HCT116 (cell line): ENCODE results near the gene MPPED1.
A peak's percentile ranks its signal among the peaks of the same experiment; 100 is the strongest.

Source experiments
- CEBPB ChIP-seq: IDR thresholded peaks from 2 replicates; pipeline ENCODE4 v1.6.1; 2012; ENCODE audit warnings: low read depth
- EGR1 ChIP-seq: IDR thresholded peaks from 2 replicates; pipeline ENCODE4 v1.6.1; 2012; ENCODE audit warnings: low read depth
- POLR2A ChIP-seq: IDR thresholded peaks from 2 replicates; pipeline ENCODE4 v1.7.0; 2011; ENCODE audit warnings: borderline replicate concordance; ENCODE audit not compliant: insufficient read depth, insufficient read length; ENCODE audit errors: extremely low read depth
- RAD21 ChIP-seq: IDR thresholded peaks from 2 replicates; pipeline ENCODE4 v1.6.1; 2012; ENCODE audit warnings: low read depth, mild to moderate bottlenecking
- SIN3A ChIP-seq: IDR thresholded peaks from 2 replicates; pipeline ENCODE4 v1.6.1; 2012; ENCODE audit warnings: low read depth
- SRF ChIP-seq: IDR thresholded peaks from 2 replicates; pipeline ENCODE4 v1.6.1; 2012; ENCODE audit warnings: low read depth
- ZFX ChIP-seq: fragments of 450-650 bp; IDR thresholded peaks from 2 replicates; pipeline ENCODE4 v1.6.1; 2017
- TF ChIP-seq, protein P1 (sequence below), 3 experiments: fragments of 200-600 bp in 1 of 3; sonication (generic) in 1 of 3; IDR thresholded peaks in 2 of 3; conservative IDR thresholded peaks in 1 of 3; 2 replicates each; pipeline ENCODE4 v1.5.1; 2012 to 2017; ENCODE audit warnings: low read depth in 2 of 3, low read length in 2 of 3, antibody characterized with exemption in 1 of 3, borderline replicate concordance in 1 of 3, control low read depth in 1 of 3, mild to moderate bottlenecking in 1 of 3, mixed read lengths in 1 of 3, mixed run types in 1 of 3, moderate library complexity in 1 of 3; ENCODE audit not compliant: insufficient read depth in 1 of 3

DNA sequence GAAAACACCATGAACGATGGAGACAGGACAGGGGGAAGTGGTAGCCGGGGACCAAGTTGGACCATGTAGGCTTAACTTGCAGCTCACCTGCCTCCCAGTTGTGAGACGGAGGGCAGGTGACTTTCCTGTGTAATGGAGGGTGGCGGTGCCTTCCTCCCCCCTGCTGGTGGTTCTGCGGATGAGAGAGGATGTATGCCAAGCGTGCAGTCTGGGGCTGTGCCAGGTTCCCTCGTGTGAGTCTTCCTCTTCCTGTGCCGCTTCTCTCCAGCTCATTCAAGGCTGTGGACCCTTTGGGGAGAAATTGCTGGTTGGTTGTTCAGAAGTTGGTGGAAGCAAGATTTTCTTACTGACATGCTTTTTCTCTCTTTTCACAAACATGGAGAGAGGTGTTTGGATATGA is 35.1 kb downstream of the MPPED1 start:
- TF ChIP-seq POLR2A (no peak), CEBPB (no peak), RAD21 (no peak), ZFX (no peak), SRF (no peak), EGR1 (no peak), SIN3A (no peak)
- TF ChIP-seq, protein P1, sequence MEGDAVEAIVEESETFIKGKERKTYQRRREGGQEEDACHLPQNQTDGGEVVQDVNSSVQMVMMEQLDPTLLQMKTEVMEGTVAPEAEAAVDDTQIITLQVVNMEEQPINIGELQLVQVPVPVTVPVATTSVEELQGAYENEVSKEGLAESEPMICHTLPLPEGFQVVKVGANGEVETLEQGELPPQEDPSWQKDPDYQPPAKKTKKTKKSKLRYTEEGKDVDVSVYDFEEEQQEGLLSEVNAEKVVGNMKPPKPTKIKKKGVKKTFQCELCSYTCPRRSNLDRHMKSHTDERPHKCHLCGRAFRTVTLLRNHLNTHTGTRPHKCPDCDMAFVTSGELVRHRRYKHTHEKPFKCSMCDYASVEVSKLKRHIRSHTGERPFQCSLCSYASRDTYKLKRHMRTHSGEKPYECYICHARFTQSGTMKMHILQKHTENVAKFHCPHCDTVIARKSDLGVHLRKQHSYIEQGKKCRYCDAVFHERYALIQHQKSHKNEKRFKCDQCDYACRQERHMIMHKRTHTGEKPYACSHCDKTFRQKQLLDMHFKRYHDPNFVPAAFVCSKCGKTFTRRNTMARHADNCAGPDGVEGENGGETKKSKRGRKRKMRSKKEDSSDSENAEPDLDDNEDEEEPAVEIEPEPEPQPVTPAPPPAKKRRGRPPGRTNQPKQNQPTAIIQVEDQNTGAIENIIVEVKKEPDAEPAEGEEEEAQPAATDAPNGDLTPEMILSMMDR (IDR thresholded peaks at IDR 0.05 in 2 of 3, conservative IDR thresholded peaks at IDR 0.05 in 1 of 3; ENCODE audit: borderline replicate concordance in 1 of 3, insufficient read depth in 1 of 3, low read depth in 2 of 3, low read length in 2 of 3), result 0 out of 6 replicates have a peak, but pooled peaks of 2 of the 3 experiments have one; percentile 5 to 6
